NCI-H2029 (cell line): Measurements from ENCODE around the gene TRPM8.

Experiments used
- DNase-seq: peaks from one replicate; lab custom pipeline; 2025; lab: John Stamatoyannopoulos, UW

The TRPM8 gene

DNA sequence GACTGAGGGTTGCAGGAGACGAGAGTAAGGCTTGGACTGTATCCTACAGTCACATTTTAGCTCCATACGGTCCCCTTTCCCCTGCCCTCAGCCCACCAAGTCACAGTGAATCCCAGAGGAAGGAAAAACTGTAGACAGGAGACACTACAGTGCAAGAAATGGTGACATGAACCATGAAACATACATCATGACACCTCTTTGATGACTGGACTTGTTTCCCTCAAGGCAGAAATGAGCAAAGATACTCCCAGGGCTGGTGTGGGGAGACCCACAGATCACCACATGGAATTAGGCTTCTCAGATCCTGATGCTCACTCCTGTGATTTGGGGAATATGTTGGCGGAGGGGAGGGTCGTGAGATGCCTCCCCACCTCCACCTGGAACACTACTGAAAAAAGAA is 85.1 kb downstream of the TRPM8 start:
- no peak for DNase-seq

DNA sequence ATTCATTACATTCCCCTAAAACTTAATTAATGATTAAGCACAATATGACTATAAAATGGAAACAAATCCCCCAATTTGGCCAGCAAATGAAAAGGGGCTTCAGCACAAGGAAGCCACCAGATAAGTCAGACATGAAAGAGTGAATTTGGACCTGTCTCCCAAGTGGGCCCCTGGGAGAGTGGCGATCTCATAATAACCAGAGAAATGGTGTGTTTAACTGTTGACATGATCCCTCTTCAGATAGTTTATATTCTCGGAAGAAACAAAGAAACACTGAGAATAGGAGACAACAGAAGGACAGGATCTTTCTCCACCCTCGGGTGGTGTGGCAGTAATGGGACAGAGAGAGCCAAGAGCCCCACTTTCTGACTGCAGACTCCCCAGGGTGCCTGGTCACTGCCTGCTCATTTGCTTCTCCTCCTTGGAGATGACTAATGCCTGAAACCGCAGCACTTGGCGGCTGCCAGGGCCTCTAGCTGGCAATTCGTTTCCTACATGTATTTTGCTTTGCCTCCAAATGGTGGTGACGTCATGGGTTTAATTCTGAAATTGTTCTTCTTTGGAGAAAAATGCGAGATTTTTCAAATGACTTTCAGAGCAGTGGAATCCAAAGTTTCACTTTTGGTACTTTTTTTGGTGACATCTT is 86.9 kb downstream of the TRPM8 start:
- no peak for DNase-seq

DNA sequence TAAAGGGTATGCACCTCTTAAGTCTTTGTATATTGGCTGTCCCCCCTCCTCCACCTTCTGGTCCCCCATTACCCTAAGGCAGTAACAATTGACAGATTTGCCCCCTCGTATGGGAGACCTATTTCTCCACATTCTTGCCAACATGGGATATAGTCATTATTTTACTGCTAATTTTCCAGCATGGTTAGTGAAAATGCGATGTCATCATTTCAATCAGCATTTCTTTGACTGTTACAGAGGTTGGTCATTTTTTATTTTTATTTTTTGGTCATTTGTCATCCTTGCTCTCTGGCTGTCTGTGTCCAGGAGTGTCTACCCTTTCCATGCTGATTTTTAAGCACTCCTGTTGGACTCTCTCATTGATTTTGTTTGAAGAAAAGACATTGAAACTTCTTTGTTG is 88.0 kb downstream of the TRPM8 start:
- no peak for DNase-seq

DNA sequence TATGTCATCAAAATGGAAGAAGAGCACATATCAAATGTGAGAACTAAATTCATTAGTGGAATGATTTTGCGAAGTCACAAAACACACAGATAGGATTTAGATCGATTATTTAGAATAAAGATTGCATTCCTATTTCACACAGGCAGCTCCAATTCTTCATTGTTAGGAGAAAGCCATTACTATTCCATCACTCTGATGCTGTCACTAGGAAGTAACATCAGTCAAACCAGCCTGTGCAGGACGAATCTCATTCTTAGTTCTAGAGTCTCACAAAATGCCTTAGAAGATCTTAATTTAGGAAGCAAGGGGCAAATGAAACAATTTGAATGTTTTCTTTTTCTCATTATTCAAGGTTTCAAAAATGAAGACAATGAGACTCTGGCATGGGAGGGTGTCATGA is 89.3 kb downstream of the TRPM8 start:
- no peak for DNase-seq

DNA sequence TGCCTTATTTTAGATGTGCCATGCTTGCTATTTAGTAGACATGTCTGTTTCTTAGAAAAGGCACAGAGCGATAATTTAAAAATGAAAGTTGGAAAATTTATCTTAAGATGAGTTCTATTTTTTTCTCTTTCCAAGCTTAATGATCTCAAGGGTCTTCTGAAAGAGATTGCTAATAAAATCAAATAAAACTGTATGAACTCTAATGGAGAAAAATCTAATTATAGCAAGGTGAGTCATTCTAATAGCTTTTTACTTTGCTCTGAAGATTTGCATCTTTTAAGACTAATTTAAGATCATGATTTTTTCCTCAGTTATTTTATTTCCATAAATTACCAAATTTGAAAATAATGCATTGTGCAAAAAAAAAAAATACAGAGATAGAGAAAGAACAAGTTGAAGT is 97.3 kb downstream of the TRPM8 start:
- DNase-seq: no peak

DNA sequence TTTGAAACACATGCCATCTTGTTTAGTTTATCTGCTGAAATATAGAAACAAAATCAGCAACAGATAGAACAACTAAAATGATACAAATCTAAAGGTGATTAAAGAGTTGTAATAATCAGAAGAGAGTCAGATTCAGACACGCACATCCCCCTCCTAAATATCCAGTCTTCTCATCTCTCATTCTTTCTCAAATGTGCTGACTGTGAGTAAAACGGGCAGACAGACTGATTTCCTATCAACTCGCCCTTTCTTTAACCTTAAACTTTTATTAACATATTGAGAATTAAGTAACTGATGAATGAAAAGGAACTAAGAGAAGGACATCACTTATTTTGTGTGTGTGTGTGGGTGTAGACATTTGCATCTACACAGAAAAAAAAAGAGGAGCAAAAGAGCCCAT is 98.7 kb downstream of the TRPM8 start:
- DNase-seq: no peak

DNA sequence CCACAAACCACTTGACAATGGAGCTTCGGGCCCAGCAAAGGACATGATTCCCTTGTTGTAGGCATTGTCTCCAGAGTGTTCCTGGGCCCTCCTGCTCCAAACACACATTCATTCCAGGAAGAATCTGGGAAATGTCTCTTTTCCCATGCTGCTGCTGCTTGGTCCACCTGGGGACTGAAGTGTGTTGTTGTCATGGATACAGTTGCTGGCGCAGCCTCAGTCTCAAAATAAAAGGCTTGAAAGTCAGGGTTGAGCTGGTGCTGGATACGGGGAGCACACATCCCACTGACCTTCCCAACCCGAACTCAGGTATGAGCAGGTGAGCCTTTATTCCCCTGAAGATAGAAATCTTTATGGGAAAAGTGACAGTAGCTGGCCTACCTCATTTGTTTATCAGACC is 102.7 kb downstream of the TRPM8 start:
- DNase-seq: no peak

DNA sequence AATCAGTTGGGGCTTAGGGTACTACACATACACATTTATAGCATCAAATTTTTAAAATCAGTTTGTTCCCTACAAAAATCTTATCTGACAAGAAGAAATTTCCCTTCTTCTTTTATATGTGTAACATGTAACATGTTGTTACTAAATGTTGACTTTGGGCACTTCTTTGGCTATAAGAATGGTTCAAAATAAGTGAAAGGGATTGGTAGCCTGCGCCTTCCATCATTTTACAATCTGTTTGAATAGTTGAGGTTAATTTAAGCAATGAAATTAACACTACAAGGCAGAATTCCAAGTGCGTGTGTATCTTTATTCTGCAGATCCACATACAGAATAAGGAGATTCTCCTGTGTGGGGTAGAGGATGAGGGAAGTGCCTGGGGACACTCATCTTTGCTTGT is 103.2 kb downstream of the TRPM8 start:
- no peak for DNase-seq

DNA sequence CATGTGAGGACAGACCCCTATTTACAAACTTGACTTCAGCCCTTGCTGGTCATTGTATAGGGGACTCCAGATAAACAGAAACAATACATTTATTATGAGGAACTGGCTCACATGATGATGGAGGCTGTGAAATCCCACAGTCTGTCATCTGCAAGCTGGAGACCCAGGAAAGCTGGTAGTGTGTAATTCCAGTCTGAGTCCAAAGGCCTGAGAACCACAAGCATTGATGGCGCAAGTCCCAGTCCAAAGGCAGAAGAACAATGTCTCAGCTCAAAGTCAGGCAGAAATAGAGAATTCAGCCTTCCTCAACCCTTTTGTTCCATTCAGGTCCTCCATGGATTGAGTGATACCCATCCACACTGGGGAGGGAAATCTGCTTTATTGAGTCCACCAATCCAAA is 105.3 kb downstream of the TRPM8 start:
- no peak for DNase-seq

DNA sequence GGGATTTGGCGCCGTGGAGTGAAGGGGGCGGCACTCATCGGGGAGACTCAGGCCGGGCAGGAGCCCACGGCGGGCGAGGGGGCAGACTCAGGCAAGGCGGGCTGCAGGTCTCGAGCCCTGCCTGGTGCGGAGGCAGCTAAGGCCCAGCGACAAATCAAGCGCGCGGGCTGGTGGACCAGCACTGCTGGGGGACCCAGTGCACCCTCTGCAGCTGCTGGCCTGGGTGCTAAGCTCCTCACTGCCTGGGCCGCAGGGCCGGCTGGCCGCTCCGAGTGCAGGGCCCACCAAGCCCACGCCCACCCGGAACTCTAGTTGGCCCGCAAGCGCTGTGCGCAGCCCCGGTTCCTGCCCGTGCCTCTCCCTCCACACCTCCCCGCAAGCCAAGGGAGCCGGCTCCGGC is 107.1 kb downstream of the TRPM8 start:
- DNase-seq: no peak

DNA sequence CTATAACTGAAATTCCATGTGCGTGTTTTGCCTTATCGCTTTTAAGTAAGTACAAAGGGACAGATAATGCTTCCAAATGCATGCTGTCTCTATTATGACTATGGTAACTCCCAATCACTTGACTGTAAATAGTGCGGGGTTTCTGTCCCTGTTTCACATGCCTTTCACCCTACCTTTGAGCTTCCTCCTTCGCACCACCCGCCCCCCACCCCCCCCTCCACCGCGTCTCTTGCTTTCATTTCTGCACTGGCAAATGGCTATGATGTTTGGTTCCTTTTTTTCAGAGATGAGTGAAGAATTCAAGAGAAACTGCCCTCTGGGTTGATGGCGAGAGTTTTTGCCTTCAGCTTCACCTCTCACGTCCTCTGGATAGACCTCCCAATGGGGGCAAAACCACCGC is 108.3 kb downstream of the TRPM8 start:
- DNase-seq: no peak

DNA sequence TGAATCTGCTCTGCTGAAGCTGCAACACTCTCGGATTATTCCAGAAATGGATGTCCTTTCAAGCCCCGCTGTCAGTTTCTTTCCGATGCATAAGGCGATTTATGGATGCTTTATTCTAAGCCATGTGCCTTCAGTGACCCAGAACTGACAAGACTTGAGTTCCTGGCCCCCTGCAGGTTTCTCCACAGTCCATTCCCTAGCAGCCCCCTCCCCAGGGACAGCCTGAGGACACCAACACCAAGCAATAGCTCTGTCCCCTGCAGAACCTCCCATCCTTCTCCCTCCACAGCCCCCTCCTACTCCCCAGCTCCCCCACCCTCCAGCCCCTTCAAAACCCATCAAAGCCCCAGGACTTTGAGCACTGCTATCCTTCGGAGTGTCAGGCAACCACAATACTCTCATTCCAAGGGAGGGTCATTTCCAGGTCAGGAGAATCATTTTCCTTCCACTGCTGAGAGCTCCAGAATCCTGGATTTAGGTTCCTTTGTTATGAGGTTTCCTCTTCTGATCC is 108.8 kb downstream of the TRPM8 start:
- no peak for DNase-seq

DNA sequence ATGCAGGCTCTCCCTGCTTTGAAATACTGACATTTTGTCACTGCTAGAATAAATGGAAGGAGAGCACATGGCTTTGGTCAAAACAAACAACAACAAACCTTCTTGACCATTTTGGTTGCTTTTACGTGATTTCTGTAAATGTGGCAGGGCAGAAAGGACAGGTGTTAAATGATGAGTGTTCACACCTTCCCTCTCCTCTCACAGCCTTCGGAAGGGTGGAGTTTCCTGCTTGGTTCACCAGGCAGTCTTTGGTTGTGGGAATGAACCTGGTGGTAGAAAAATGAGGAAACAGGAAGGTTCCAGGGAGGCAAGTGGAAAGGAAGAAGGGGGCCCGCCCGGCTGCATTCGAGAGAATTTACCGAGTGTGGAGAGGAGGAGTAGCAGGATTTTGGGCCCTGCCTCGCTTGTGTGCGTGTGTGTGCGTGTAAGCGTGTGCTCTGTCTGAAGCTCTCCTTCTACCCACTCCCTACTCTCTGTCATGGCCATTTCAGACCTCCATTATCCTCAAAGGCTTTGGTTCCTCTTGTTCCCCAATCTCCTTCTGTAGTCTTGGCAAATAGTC is 109.6 kb downstream of the TRPM8 start:
- no peak for DNase-seq

DNA sequence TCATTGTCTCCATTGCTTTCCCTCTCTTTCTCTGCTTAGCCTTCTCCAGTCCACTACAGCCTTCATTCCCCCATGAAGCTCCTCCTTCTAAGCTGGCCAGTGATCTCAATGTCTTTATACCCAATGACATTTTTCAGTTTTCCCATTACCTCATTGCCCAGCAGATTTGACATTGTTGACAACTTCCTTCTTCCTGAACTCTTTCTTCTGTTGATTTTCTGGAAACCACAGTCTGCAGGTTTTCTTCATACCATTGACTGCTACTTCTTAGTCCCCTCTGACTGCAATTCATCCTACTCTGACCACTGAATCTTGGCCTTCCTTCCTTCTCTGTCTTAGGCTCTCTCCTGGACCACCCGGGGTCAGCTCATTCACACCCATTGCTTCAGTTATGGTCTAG is 110.5 kb downstream of the TRPM8 start:
- no peak for DNase-seq

DNA sequence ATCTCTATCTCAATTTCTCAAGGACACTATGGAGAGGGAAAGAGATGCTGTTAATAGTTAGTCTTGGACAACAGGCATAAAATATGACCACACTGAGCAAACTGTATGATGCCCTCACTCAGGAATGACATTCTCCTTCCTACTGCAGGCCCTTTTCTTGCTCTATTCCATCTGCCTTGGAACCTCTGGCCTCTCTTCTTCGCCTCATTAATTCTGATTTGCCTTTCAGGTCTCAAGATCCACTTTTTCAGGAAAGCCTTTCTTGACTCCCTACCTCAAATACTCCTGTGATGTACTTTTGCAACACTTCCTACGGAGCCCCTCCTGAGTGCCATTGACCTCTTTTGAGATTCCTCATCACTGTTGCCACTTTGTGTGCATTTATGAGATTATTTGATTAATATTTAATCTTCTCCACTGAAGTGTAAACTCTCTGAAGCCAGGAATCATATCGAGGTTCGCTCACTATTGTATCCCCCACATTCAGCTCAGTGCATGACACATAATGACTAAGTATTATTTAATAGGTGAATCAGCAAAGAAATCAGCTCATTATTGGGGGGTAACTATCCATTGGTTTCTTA is 112.1 kb downstream of the TRPM8 start:
- DNase-seq: no peak

DNA sequence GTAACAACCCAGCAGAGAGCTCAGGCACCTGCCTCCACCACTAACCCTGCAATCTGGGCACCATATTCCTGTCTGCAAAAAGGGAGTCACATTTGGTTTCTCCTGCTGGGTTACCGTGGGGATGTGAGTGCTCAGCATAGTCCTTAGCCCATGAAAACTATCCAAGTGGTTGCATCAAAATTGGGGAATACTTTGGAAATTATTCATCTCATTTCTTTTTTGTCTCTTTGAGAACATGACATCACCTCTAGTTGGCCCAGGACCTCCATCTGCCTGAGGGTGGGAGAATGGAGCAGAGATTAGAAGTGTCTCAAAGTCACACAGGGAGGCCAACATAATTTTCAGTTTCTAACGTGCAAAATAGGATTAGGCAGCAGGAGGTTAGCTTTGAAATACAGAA is 114.0 kb downstream of the TRPM8 start:
- DNase-seq: no peak

DNA sequence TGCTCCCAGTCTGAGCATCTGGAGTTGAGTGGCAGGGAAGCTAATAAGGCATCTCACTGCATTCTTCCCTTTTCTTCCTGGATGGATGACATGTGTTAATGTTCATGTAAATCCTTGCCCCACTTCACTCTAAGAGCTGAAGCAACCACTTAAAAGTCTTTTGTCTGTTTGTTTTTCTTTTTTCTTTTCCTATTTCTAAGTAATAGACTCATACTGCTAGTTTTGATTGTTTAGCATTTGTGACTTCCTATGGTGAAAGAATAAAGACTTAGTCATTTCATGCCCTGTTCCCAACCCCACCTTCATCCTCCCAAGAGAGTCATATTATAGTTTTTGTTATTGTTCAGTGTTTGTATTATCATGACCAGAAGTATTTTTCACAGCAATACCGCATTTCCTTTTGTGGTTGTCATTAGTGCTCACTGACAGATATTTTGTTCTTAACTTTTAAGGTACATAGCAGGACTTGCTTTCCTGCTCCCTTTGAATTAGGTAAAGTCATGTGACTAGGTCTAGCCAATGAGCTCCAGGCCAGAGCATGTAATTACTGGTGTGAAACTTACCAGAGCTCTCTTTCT is 115.2 kb downstream of the TRPM8 start:
- no peak for DNase-seq

DNA sequence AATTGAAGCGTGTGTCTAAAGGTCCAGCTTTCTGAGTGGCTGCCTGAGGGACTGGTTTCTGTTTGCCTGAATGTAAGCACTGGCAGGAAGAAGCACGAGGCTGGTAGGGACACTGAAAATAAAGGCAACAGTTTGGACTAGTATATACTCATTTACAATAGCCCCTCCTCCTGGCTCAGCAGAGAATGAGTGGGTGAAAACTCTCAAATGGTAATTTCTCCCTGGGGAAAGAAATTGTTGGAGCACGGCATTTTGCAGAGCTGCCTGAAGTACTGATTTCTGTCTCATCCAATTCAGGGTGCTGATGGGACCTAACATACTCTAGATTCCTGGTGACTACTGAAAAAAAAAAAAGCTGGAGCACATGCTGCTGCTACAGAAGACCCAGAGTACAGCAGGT is 116.0 kb downstream of the TRPM8 start:
- no peak for DNase-seq

DNA sequence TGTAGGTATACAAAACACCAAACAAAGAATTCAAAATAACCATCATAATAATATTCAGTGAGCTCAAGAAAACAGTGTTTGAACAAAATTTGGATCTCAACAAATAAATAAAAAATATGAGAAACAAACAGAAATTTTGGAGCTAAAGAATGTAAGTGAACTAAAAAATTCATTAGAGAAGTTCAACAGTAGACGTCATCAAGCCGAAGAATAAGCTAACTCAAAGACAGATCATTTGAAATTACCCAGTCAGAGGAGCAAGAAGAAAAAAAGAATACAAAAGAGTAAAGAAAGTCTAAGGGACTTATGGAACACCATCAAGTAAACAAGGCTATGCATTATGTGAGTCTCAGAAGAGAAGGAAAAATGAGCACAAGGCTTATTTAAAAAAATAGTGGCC is 116.7 kb downstream of the TRPM8 start:
- DNase-seq: no peak

DNA sequence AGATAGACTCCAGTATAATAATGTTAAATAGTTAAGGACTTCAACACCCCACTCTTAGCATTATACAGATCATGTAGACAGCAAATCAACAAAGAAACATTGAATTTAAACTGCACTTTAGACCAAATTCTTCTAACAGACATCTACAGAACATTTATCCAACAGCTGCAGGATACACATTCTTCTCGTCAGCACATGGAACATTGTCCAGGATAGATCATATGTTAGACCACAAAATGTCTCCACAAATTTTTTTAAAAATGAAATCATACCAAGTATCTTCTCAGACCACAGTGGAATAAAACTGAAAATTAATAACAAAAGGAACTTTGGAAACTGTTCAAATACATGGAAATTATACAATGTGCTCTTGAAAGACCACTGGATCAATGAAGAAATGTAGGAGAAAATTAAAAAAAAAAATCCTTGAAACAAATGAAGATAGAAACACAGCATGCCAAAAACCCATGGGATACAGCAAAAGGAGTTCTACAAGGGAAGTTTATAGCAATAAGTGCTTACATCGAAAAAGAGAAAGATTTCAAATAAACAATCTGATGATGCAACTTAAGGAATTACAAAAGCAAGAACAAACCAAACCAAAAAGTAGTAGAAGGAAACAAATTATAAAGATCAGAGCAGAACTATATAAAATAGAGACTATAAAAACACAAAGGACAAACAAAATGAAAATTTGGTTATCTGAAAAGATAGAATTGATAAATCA is 121.1 kb downstream of the TRPM8 start:
- no peak for DNase-seq

DNA sequence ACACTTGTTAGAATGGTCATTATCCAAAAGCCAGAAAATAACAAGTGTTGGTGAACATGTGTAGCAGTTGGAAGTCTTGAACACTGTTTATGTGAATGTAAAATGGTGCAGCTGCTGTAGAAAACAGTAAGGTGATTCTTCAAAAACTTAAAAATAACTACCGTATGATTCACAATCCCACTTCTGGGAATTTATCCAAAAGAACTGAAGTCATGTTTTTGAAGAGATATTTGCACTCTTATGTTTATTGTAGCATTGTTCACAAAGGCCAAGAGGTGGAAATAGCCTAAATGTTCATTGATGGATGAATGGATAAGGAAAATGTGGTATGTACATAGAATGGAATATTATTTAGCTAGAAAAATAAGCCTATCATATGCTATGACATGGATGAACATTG is 127.0 kb downstream of the TRPM8 start:
- DNase-seq: no peak

DNA sequence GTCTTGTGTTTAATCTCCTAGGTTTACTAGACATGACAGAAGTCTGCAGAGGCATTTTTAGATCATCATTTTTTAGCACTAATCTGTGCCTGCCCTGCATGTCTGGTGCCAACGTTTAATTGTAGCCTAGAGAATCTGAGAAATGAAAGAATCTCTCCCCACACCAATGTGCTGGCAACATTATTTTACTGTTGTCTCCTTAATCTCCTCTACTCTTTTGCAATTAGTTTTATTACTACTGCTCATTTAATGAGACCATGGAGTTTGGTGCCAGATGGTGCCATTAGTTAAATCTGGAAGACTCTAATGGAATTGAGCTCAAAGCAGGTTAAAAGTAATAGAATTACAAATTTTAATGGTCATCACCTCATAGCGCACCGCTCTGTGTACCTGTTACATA is 129.3 kb downstream of the TRPM8 start:
- DNase-seq: no peak

DNA sequence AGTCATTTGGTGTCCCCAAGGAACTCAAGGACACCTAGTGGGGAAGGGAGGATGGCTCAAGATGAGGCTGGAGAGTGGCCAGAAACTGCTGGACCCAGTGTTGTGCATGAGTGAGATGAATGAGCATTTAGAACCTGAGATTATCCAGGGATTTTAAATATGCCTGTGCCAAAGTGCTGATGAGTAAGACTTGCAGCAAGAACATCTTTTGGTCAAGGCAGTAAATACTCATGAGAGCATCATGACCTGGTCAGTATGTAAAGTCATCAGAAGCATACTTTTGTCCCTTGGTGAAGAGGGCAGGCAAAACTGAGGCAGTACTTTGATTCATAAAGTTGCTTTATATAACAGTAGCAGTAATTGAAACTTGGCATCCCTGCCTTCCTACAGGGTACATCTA is 130.2 kb downstream of the TRPM8 start:
- no peak for DNase-seq
